GM23248 (cell line): ENCODE measurements around the gene CRYAA. TPM values are rescaled to one million over a fixed set of nuclear protein-coding genes. Genes with fewer than 3 reads are reported as not detected.

ENCODE experiments used
- DNase-seq: peaks from one replicate; pipeline ENCODE4 v3.0.0-alpha.2; 2015
- H2AFZ ChIP-seq: fragments of 200-600 bp; sonication (generic); 2 replicates; pipeline ENCODE4 v1.6.1; 2016; ENCODE audit warnings: antibody characterized with exemption
- H3F3A ChIP-seq: fragments of 200-600 bp; sonication (generic); 2 replicates; pipeline ENCODE4 v1.6.1; 2016; ENCODE audit warnings: mild to moderate bottlenecking, antibody characterized with exemption, mixed run types; ENCODE audit not compliant: insufficient read depth
- H3K27ac ChIP-seq: fragments of 200-600 bp; sonication (generic); 2 replicates; pipeline ENCODE4 v1.5.1; 2016; ENCODE audit warnings: mild to moderate bottlenecking
- H3K27me3 ChIP-seq: fragments of 200-600 bp; sonication (generic); replicated peaks from 2 replicates; pipeline ENCODE4 v1.6.1; 2016; ENCODE audit warnings: mild to moderate bottlenecking; ENCODE audit not compliant: insufficient read depth
- H3K36me3 ChIP-seq: fragments of 200-600 bp; sonication (generic); 2 replicates; pipeline ENCODE4 v1.6.1; 2016; ENCODE audit warnings: low read depth, mild to moderate bottlenecking
- H3K4me1 ChIP-seq: fragments of 200-600 bp; sonication (generic); 2 replicates; pipeline ENCODE4 v1.6.1; 2016; ENCODE audit warnings: mild to moderate bottlenecking; ENCODE audit not compliant: insufficient read depth
- H3K4me2 ChIP-seq: fragments of 200-600 bp; sonication (generic); one replicate; pipeline ENCODE4 v1.6.1; 2016; ENCODE audit warnings: mild to moderate bottlenecking; ENCODE audit not compliant: unreplicated experiment
- H3K4me3 ChIP-seq: fragments of 200-600 bp; sonication (generic); 2 replicates; pipeline ENCODE4 v1.5.1; 2016; ENCODE audit warnings: mild to moderate bottlenecking
- H3K79me2 ChIP-seq: fragments of 200-600 bp; sonication (generic); 2 replicates; pipeline ENCODE4 v1.6.1; 2016; ENCODE audit warnings: mild to moderate bottlenecking; ENCODE audit not compliant: insufficient read depth
- H3K9ac ChIP-seq: fragments of 200-600 bp; sonication (generic); 2 replicates; pipeline ENCODE4 v1.6.1; 2016; ENCODE audit warnings: mild to moderate bottlenecking
- H3K9me2 ChIP-seq: fragments of 200-600 bp; sonication (generic); 2 replicates; pipeline ENCODE4 v1.6.1; 2016; ENCODE audit warnings: mixed run types, mild to moderate bottlenecking, moderate library complexity; ENCODE audit not compliant: insufficient read depth
- H3K9me3 ChIP-seq: fragments of 200-600 bp; sonication (generic); one replicate; pipeline ENCODE4 v1.6.1; 2017; ENCODE audit warnings: low read depth
- H4K20me1 ChIP-seq: fragments of 200-600 bp; sonication (generic); 2 replicates; pipeline ENCODE4 v1.6.0; 2016; ENCODE audit not compliant: insufficient read depth
- EZH2 ChIP-seq: fragments of 200-600 bp; sonication (generic); IDR thresholded peaks from 2 replicates; pipeline ENCODE4 v1.6.1; 2018; ENCODE audit warnings: antibody characterized with exemption, mild to moderate bottlenecking; ENCODE audit not compliant: insufficient read depth, poor library complexity, severe bottlenecking
- EZH2phosphoT487 ChIP-seq: fragments of 200-600 bp; sonication (generic); IDR thresholded peaks from 2 replicates; pipeline ENCODE4 v1.6.1; 2018; ENCODE audit warnings: antibody characterized with exemption, moderate library complexity, mild to moderate bottlenecking, low read depth; ENCODE audit not compliant: insufficient read depth
- WGBS, 2 experiments: methylation state at CpG; one replicate each; pipeline ENCODE4 v1.1.6; 2015 to 2017; ENCODE audit warnings: low lambda C conversion rate in 2 of 2, low coverage in 1 of 2; ENCODE audit errors: missing lambda C conversion rate in 2 of 2; 5-methylcytosine and 5-hydroxymethylcytosine counted together
- in situ Hi-C: fragments of 300-500 bp; cut with MboI; formaldehyde crosslinking; loops from 2 replicates; pipeline ENCODE4 v1.15.0; 2020
- polyA plus RNA-seq: library from polyadenylated mRNA; unstranded; fragments of >200 nt; fragmentation: Nextera tagmentation; extraction: Ambion mirVana; gene quantifications from 2 replicates; pipeline ENCODE4 v1.2.1, GENCODE V29; 2016
- total RNA-seq: library from RNA; depleted of rRNA; stranded (reverse); fragments of >200 nt; shearing (Covaris generic); gene quantifications from 2 replicates; pipeline ENCODE4 v1.2.3, GENCODE V29; 2014

Gene CRYAA
- total and polyA plus RNA-seq, 2 experiments from 2014 or later, result not detected

DNA sequence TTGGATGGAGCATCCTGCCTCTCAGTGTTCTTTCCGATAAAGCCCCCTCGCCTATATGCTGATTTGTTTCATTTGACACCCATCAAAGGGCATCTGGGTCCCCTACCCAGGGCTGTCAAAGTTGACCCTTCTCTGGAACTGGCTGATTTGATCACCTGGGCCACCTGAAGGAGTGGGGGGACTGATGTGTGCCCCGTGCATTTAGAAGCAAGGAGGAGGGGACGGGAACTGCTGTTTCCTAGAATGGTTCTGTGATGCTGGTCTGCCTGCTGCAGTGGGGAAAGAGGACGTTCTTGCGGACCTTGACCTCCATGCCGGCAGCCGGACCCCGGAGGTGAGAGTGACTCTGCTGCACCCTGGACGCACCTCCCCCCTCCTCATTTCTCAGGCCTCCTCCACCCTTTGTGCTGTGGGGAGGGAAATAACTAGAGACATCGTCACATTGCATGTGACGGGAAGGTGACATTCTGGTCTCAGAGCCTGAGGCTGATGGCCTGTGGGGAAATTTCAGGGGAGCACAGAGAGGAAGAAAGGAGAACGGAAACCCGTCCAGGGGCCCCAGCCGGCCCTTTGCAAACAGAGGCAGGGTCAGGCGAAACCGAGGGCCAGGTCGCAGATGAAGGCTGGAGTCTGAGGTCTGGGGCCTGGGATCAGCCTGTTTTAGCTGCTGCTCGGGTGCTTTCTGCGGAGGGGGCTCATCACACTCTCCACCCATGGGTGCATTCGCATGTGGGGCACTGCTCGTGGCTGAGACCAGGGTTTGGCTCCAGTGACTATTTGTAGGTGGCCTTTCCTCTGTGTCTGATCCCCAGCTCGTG, 25.7 kb downstream of the CRYAA start:
- Histone ChIP-seq H3K4me1 (peaks cover 9% of the 10 kb centered on the region; the same call in 1 of the 2 replicates), H3K27me3 (peaks cover 31% of the 10 kb centered on the region; the same call in 1 of the 2 replicates), H4K20me1 (no peaks in the 10 kb centered on the region), H3F3A (no peaks in the 10 kb centered on the region), H2AFZ (no peak overlapping the region), H3K9me2 (no peaks in the 10 kb centered on the region), H3K4me2 (no peak overlapping the region), H3K9me3 (no peaks in the 10 kb centered on the region), H3K79me2 (no peaks in the 10 kb centered on the region), H3K27ac (no peak overlapping the region), H3K4me3 (no peak overlapping the region), H3K9ac (no peak overlapping the region), H3K36me3 (no peaks in the 10 kb centered on the region)
- no peak for DNase-seq
- in situ Hi-C loops, result no loop called here
- TF ChIP-seq EZH2phosphoT487, result no peak
- no peak for TF ChIP-seq EZH2
- WGBS, 2 experiments, result 78 to 83% methylated on average over 23 of the region's 23 CpGs

DNA sequence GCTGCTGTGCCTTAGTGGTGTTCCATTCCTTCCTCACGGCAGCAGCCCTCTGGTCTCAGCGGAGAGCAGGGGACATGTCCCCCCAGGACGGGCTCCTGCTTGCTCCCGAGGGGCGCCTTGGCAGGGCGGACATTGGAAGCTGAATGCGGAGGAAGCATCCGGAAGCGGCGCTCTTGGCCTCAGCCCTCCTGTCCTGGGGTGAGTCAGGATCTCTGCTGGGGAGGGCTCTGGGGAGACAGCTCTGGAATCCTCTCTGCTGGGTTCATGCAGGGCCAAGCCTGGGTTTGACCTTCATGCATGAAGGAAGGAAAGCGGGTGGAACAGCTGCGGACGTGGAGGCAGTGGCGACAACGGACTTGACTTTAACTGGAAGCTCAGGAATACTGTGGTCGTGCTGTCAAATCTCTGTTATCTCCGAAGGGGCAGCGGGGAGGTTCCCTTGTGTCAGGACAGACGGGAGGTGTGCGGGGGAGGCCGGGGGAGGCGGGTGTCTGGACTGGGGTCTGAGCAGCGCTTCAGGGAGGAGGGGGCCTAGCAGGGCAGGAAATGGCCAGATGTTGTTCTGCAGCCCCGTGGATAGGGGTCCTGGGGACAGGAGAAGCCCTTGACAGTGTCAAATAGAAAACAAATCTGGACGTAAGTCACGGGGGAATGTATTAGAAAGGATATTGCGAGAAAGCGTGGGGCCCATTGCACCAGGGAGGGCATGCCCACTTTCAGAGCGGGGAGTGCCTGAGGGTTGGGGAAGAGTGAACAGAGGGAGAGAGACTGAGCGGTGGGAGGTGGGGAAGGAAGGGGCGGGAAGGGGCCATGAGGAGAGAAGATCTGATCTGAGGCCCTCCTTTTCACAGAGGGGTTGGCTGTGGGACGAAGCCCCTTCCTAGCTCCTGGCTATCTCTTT, 26.6 kb downstream of the CRYAA start:
- no peak overlapping the region for H3K9ac ChIP-seq
- H3K4me2 ChIP-seq, result no peak overlapping the region
- no peaks in the 10 kb centered on the region for H3K9me2 ChIP-seq
- 81 to 83% methylated on average over 29 to 32 of the region's 32 CpGs for WGBS, 2 experiments
- H3K36me3 ChIP-seq, result no peaks in the 10 kb centered on the region
- peaks cover 26% of the 10 kb centered on the region; the same call in 1 of the 2 replicates for H3K27me3 ChIP-seq
- no peak overlapping the region for H3K4me3 ChIP-seq
- H3K27ac ChIP-seq, result no peak overlapping the region
- peaks cover 9% of the 10 kb centered on the region; the same call in 1 of the 2 replicates for H3K4me1 ChIP-seq
- H3F3A ChIP-seq, result no peaks in the 10 kb centered on the region
- H2AFZ ChIP-seq, result no peak overlapping the region
- no peak for TF ChIP-seq EZH2
- no peak for TF ChIP-seq EZH2phosphoT487
- no peaks in the 10 kb centered on the region for H3K9me3 ChIP-seq
- H3K79me2 ChIP-seq, result no peaks in the 10 kb centered on the region
- no peak for DNase-seq
- in situ Hi-C loops, result no loop called here
- no peaks in the 10 kb centered on the region for H4K20me1 ChIP-seq

DNA sequence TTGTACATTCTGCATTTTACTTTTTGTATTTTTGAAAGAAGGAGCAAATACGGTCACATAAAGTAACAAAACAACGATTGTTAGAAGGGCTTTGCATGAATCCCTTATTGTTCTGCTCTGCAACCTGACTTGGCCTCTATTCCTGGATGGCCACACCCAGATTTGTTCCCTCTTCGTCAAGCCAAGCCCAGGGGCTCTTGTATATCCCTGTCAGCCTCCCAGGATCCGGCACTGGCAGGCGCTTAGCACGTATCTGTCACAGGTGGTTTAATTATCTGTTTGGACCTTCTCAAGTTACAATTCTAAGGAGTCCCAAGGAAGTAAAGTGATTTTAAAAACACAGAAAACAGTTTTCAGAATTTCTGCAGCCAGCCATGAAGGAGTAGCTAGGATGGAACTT, 28.0 kb downstream of the CRYAA start:
- Histone ChIP-seq H3K4me1 (peaks cover 9% of the 10 kb centered on the region; the same call in 1 of the 2 replicates), H3K4me3 (no peak overlapping the region), H3K27me3 (peaks cover 14% of the 10 kb centered on the region; the same call in 1 of the 2 replicates), H3K79me2 (no peaks in the 10 kb centered on the region), H3K4me2 (no peak overlapping the region), H3K9me3 (peaks cover 4% of the 10 kb centered on the region), H3K36me3 (no peaks in the 10 kb centered on the region), H3K9ac (no peak overlapping the region), H2AFZ (no peak overlapping the region), H4K20me1 (no peaks in the 10 kb centered on the region), H3K27ac (no peak overlapping the region), H3F3A (no peaks in the 10 kb centered on the region), H3K9me2 (no peaks in the 10 kb centered on the region)
- in situ Hi-C loops, result no loop called here
- TF ChIP-seq EZH2phosphoT487, result no peak
- no peak for TF ChIP-seq EZH2
- no peak for DNase-seq
- 4 to 5% methylated on average over 6 of the region's 6 CpGs for WGBS, 2 experiments

DNA sequence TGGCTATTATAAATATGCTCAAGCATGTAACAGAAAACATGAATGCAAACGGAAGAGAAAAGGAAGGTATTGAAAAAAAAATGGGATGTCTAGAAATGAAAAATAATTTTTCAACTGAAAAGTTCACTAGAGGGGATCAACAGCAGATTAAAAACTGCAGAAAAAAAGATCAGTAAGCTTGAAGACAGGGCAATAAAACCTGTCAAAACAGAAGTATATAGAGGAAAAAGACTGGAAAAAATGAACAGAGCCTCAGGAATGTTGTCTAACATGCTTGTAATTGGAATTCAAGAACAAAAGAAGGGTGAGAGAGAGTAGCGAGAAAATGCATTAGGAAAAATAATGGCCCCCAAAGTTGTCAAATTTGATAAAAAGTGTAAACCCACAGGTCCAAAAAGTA, 29.6 kb downstream of the CRYAA start:
- Histone ChIP-seq H3K27ac (no peak overlapping the region), H3K9me2 (no peaks in the 10 kb centered on the region), H3K4me3 (no peak overlapping the region), H3K4me2 (no peak overlapping the region), H4K20me1 (no peaks in the 10 kb centered on the region), H3K9me3 (peaks cover 5% of the 10 kb centered on the region), H3K4me1 (peaks cover 9% of the 10 kb centered on the region; the same call in 1 of the 2 replicates), H2AFZ (no peak overlapping the region), H3K9ac (no peak overlapping the region), H3K79me2 (no peaks in the 10 kb centered on the region), H3K27me3 (peaks cover 7% of the 10 kb centered on the region; the same call in 1 of the 2 replicates), H3K36me3 (no peaks in the 10 kb centered on the region), H3F3A (no peaks in the 10 kb centered on the region)
- no peak for DNase-seq
- in situ Hi-C loops, result no loop called here
- 53 to 66% methylated on average over 2 of the region's 2 CpGs for WGBS, 2 experiments
- TF ChIP-seq EZH2, result no peak
- TF ChIP-seq EZH2phosphoT487, result no peak
